Left hindlimb (tissue), 1 donor: ENCODE results near the gene AMDHD1.

ENCODE experiments used
- DNase-seq: peaks from one replicate; pipeline ENCODE4 v3.0.0-alpha.2; 2018

Gene AMDHD1

GRCh38 chr12:95996034-95996658 is 53.0 kb downstream of the AMDHD1 start, which contains the start of gene HAL:
TSS of gene HAL (minus strand) at chr12:95996344. CDS start at chr12:95995910, 434 bp downstream.
- DNase-seq = no peak

- no peak for DNase-seq
Measured at GRCh38 chr12:95997276-95997675, 54.1 kb downstream of the AMDHD1 start.

GRCh38 chr12:95997911-95998510 is 54.9 kb downstream of the AMDHD1 start:
- no peak for DNase-seq

- no peak for DNase-seq
Measured at GRCh38 chr12:95998611-95999286, 55.6 kb downstream of the AMDHD1 start.

- DNase-seq = no peak
Measured at GRCh38 chr12:95999484-95999883, 56.4 kb downstream of the AMDHD1 start.

- no peak for DNase-seq
Measured at GRCh38 chr12:96000858-96001257, 57.7 kb downstream of the AMDHD1 start.

GRCh38 chr12:96006727-96007126 is 63.6 kb downstream of the AMDHD1 start:
- DNase-seq = no peak

- DNase-seq = no peak
Measured at GRCh38 chr12:96007729-96008128, 64.6 kb downstream of the AMDHD1 start.

GRCh38 chr12:96014943-96015599 is 71.9 kb downstream of the AMDHD1 start:
- DNase-seq = no peak

GRCh38 chr12:96015672-96016071 is 72.5 kb downstream of the AMDHD1 start:
- no peak for DNase-seq
